ENCODE results near the gene TRPM2.
"Not testable (repeated sequence)": the region's sequence is repeated elsewhere in the genome, so short reads cannot be mapped to it uniquely, and the experiment has no call there.

Gene TRPM2

DNA sequence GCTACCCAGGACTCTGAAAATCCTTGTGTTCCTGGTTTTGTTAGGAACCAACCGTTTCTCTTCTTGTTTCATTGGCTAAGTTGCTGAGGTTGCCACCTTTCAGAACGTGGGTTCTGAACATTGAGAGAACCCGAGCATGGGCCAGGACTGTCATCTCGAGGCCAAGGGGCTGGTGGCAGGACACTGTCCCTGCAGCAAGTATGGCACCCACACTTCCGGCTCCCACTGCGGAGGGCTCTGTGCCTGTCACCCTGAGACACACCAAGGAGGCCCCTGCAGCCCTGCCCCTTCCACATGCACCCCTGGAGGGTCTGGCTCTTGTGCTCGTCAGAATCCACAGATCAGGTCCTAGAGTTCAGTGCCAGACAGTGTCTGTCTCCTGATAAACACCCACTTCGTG is 62.8 kb downstream of the TRPM2 start:
- DNase-seq, result no peak

DNA sequence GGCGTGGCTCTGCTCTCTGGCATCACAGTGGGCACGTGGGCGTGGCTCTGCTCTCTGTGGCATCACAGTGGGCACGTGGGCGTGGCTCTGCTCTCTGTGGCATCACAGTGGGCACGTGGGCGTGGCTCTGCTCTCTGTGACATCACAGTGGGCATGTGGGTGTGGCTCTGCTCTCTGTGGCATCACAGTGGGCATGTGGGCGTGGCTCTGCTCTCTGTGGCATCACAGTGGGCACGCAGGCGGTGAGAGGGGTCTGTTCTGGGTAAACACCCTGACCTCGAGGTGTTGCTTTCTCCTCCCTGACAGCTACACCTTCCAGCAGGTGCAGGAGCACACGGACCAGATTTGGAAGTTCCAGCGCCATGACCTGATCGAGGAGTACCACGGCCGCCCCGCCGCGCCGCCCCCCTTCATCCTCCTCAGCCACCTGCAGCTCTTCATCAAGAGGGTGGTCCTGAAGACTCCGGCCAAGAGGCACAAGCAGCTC is 64.2 kb downstream of the TRPM2 start:
- DNase-seq, result not testable (repeated sequence)

DNA sequence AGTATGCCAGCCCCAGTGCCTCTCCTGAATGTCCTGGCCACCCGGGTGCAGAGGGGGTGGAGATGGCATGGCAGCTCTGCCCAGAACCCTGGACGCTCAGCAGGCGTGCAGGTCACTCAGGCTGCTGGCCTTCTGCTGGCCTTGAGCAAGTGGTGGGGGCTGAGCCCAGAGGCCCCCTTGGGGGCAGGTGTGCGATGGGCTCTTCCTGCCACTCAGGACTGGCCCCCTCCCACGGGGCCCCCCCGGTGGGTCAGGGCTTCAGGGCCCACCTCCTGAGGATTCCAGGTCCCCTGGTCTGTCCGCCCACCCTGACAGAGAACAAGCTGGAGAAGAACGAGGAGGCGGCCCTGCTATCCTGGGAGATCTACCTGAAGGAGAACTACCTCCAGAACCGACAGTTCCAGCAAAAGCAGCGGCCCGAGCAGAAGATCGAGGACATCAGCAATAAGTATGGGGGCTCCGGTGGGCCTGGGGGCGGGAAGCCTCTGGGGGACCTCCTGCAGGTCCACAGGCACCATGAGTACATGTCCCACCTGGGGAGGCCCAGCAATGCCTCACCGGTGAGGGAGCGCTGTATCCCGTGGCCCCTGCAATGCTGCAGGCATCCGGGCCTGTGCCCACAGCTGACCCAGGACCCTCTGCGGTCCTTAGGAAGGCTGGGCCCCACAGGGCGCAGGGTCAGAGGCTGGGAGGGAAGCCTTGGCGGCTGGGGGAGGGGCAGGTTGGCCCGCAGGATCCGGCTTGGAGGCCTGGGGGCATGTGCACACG is 64.9 kb downstream of the TRPM2 start:
- DNase-seq, result no peak

DNA sequence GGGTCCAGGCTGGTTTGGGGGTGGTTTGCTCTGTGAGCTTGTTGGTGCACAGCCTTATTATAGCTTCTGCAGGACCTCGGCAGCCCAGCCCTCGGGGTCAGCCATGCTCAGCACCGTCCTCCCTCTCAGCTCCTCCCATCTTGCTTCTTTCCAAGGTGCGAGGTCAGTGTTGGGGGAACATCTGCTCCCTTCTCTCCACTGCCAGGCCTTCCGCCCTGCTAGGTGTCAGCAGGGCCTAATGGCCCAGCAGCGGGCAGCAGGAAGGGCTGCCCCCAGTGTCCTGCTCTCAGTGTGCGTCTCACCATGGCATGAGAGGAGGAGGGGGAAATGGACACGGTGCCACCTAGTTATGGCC is 65.4 kb downstream of the TRPM2 start:
- no peak for DNase-seq

DNA sequence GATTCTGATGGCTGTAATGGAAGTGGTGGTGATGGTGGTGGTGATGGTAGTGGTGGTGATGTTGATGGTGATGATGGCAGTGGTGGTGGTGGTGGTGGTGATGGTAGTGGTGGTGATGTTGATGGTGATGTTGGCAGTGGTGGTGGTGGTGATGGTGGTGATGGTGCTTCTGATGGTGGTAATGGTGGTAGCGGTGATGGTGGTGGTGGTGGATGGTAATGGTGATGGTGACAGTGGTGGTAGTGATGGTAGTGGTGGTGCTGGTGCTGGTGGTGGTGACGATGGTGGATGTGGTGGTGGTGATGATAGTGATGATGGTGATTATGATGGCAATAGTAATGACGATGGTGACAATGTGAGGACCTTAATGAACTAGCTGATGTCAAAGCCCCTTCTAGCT is 66.3 kb downstream of the TRPM2 start:
- no peak for DNase-seq

DNA sequence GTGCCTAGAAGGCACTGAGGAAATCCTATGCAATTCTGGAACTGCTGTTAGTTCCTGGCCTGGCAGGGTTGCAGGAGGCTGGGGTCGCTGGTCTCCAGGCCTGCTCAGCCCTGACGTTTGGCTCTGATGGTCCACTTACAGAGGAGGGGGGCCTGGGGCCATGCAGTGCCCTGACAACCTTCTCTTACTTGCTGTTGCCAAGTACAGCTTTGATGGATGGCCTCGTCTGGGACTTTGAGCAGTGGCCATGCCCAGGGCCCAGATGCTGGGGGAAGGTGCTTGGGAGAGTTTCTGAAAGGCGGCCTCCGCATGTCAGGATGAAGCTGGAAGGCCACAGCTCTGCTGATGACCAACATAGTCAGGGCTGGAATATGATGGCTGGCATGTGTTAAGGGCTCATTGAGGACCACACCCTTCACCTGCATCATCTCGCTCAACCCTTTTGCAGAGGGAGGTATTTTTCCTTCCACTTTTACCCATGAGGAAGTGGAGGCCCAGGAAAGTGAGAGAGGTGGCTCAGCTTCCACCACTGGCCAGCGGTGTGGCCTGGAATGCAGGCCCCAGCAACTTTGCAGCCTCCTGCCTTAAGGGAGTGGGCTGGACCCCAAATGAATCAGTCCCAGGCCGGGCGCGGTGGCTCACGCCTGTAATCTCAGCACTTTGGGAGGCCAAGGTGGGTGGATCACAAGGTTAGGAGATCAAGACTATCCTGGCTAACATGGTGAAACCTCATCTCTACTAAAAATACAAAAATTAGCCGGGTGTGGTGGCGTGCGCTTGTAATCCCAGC is 67.2 kb downstream of the TRPM2 start:
- DNase-seq, result no peak

DNA sequence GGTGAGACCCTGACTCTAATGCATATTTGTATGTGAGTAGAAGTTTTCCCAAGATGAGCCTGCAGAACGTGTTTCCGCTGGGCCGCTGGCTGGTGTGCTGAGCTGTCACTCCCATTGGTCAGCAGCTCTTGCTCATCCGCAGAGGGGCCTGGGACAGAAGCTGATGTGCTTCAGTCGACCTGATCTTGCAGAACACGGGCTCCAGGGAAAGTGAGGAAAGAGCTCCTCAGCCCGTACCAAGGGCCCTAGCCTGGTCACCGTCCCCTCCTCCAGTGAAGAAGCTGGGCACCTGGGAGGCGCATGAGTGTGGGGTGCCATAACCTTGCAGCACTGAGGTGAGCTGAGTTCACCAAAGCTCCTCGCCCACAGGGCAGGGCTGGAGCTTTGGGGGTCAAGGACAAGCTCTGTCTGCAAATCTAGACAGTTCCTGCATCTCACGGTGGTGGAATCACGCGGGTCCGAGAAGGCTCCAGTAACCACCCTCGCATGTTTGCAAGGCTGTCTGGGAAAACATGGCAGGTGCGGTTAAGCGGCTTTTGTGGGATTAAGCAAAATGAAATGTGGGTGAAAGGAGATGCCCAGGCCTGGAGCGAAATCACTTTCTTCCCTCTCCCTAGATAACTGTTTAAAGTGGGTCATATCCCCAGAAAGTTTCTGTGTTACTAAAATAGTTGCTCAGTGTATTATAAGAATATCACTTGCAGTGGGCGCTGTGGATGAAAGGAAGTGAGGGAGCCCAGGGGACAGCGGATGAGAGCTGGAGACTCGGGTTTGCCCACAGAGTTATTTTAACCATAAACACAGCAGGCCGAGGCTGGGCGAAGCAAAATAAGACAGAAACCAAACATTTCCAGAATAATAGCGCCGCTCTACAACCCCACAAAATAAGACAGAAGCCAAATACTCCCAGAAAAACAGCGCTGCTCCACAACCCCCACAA is 68.8 kb downstream of the TRPM2 start:
- no peak for DNase-seq

DNA sequence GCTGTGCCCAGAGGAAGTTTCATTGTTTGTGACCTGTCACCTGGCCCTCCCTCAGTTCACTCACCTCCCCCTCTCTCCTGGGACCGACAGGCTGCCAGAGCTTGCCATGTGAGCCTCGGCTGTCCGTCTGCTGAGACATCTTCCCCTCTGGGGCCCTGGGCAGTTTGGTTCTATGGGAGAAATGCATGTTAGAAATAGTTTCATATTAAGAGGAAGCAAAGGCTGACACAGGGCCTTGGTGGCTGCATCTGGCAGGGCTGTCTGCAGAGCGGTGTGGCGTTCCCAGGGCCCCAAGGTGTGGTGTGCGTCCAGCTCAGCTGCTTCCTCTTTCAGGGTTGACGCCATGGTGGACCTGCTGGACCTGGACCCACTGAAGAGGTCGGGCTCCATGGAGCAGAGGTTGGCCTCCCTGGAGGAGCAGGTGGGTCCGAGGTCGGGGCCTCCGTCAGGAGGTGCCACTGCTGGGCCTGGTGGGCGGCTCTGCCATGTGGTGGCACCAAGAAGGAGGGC is 69.9 kb downstream of the TRPM2 start:
- no peak for DNase-seq

DNA sequence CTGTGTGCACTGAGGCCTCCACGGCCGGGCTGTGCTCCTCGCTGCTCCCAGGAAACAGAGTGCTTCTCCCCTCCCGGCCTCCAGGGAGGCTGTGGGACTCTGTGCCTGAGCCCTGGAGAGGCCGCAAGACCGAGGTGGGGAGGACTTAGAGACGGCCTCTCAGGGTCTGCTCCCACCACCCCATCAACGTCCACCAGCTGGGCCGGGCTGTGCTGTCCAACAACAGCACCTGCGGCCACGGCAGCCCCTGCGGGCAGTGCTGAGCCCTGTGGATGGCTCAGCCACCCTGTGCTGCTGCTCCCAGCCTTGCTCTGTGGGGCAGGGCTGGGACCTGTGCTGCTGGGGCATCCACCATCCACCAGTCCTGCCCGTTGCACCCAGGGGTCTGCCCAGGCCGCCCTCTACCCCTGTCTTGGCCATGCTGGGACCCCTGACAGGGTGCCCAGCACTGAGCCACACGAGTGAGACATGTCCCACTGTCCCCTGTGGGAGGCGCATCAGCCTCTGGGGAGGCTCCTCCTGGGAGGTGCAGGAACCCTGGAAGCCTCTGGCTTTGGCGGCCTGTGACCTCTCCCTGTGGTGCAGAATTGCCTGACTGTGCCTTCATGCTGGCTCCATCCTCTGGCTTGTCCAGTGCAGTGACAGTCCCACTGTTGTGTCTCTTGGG is 70.7 kb downstream of the TRPM2 start:
- no peak for DNase-seq

DNA sequence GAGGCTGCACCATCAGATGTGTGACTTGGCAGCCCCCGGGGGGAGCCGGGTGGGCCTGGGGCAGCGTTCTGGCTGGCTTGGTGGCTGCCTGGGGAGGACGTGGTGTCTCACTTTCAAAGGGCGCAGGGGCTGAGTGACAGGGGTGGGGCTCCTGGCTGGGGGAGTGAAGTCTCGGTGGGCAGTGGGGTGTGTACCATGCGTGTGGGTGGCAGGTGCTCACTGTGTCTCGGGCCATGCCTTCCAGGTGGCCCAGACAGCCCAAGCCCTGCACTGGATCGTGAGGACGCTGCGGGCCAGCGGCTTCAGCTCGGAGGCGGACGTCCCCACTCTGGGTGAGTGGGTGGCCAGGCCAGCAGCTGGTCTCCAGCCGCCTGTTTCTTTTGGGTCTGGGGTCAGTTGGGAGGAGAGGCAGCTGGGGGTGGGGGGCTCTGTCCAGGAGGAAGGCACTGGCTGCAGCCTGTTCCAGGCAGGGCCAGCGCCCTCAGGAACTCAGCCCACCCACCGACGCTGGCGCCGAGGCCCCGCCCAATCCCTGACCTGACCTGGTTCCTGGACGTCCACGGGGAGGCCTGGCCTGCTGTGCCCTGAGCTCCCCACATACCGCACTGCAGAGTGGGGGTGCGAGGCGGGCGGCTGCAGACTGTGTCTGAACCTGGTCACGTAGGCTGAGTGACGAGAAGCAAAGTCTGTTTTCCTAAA is 71.3 kb downstream of the TRPM2 start:
- DNase-seq, result no peak

DNA sequence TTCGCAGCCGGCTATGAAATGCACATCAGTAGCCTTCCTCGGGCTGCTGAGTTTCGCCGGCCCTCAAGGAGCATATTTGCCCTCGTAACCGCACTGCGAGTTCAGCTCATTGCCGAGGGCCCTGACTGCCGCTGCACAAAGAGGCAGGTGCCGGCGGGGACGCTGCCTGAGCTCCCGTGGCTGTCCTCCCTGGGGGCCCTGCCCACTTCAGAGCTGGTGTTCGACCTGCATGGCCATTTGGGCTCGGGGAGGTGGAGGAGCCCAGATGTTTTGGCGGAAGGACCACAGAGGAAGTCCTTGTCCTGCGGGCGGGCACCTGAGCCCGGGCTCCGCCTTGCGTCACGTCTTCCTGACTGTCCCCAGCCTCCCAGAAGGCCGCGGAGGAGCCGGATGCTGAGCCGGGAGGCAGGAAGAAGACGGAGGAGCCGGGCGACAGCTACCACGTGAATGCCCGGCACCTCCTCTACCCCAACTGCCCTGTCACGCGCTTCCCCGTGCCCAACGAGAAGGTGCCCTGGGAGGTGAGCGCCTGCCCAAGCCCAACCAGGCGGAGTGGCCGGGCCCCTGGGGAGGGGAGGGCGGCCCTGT is 72.0 kb downstream of the TRPM2 start:
- peak; percentile 18 for DNase-seq

DNA sequence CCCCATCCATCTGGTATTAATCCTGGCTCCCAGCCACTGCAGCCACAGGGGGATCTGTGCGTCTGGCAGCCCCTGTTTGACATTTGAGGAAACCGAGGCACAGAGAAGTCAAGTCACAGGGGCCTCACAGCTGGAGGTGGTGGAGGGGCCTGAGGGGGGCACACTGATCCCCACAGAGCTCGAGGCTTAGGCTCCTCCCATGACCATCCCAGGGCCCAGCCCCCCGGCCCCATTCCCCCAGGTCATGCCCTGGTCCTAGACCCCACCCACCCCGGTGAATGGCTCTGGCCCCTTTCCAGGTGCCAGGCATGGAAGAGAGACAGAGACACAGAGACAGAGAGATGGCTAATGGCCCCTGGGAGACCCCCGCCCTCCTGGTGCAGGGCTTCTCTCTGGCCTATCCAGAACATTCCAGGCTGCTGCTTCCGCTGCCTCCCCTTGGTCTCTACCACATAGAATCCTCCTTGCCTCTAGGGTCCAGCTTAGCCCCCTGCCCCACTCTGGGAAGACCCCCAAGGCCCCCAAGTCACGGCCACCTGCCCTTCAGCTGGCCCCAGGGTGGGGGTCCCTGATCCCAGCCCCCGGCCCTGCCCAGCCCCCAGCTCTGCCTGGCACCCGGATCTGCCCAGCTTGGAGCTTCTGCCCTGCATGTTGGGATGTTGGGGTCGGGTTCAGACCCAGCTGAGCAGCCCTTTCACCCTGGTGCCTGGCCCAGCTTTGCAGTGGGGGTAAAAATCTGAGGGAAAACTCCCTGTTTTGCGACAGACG is 72.7 kb downstream of the TRPM2 start:
- no peak for DNase-seq

DNA sequence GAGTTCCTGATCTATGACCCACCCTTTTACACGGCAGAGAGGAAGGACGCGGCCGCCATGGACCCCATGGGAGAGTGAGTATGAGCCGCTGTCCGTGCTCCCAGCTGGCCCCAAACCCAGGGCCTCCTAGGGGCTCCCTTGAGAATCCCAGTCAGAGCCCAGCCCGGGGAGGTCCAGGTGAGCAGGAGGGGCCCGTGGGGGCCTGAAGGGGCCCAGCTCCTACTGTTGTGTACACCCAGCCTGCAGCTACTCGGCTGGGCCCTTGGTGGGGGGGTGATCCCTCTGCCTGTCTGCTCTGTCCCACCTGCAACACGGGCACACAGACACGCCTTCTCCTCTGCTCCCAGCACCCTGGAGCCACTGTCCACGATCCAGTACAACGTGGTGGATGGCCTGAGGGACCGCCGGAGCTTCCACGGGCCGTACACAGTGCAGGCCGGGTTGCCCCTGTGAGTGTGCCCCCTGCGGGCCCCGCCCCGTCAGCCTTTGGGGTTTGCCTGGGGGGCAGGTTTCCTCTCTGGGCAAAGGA is 73.3 kb downstream of the TRPM2 start:
- no peak for DNase-seq

DNA sequence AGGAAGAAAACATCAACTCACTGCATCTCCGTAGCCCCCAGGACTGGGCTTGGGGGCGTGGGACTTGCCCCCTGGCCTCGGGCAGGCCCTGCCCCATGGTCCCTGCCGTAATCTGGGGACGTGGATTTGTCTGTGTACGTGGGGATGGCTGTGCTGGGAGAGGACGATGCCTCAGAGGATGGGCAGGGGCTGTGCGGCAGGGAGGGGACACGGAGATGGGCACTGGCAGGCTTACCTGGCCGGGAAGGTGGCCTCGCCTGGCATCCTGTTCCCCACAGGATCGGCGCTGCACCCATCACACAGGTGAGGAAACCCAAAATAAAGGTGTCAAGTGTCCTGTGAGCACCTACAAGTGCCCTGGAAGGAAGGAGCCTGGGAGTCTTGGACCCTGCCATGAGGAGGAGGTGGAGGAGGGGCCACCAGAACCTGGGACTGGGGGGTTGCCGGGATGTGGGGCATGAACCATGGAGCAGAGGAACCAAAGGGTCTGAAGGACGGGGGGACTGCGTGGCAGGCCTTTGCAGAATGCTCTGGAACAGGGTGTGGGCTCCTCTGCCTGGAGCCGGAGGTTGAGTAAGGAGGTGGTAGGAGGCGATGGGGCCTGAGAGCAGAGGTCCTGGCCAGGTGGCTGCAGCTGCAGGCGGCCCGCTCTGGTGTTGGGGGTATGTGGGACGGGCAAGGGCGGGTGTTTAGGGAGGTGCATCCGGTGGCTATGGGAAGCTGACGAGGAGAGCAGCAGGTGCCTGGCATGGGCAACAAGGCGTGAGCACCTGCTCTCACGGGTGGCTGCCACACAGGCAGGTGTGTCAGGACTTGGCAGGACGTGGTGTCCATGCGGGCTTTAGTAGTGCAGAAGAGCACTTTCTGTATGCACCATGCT is 74.1 kb downstream of the TRPM2 start:
- DNase-seq, result no peak

DNA sequence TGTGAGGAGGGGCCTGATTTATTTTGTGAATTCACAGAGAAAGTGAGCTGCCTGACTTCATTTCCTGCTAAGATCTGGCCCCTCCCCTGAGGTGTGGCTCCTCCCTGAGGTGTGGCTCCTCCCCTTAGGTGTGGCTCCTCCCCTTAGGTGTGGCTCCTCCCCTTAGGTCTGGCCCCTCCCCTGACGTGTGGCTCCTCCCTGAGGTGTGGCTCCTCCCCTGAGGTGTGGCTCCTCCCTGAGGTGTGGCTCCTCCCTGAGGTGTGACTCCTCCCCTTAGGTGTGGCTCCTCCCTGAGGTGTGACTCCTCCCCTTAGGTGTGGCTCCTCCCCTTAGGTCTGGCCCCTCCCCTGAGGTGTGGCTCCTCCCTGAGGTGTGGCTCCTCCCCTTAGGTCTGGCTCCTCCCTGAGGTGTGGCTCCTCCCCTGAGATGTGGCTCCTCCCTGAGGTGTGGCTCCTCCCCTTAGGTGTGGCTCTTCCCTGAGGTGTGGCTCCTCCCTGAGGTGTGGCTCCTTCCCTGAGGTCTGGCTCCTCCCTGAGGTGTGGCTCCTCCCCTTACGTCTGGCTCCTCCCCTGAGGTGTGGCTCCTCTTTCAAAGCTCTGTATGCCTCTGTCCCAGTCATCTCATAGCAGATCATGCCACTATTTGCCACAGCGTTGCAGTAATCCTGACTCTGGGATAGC is 75.0 kb downstream of the TRPM2 start:
- DNase-seq, result peak; percentile 72

DNA sequence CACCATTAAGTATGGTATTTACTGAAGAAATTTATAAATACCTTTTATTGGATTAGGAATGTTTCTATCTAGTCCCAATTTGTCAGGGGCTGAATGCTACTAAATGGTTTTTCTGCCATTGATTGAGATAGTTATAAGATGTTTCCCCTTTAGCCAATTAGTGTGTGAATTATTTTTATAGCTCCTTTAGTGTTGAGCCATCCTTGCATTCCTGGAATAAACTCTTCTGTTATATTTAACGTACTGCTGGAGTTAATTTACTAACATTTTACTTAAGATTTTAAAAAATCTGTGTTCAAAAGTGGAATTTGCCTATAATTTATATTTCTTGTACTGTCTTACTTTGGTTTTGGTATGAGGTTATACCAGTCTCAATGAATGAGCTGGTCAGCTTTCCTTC is 76.5 kb downstream of the TRPM2 start:
- no peak for DNase-seq

DNA sequence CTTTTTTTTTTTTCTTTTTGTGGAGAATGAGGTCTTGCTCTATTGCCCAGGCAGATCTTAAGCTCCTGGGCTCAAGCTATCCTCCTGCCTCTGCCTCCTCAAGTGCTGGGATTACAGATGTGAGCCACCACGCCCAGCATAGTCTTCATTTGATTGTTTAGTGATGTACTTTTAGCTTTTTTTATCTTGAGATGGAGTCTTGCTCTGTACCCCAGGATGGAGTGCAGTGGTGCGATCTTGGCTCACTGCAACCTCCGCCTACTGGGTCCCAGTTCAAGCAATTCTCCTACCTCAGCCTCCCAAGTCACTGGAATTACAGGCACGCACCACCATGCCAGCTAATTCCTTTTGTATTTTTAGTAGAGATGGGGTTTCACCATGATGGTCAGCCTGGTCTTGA is 77.9 kb downstream of the TRPM2 start:
- DNase-seq, result no peak
